Measurements from ENCODE around the gene NTM. TPM values are rescaled to one million over a fixed set of nuclear protein-coding genes. Genes with fewer than 3 reads are reported as not detected.

NTM gene
- total RNA-seq, 1 experiment from 2014 or later, result 9.9 TPM

DNA sequence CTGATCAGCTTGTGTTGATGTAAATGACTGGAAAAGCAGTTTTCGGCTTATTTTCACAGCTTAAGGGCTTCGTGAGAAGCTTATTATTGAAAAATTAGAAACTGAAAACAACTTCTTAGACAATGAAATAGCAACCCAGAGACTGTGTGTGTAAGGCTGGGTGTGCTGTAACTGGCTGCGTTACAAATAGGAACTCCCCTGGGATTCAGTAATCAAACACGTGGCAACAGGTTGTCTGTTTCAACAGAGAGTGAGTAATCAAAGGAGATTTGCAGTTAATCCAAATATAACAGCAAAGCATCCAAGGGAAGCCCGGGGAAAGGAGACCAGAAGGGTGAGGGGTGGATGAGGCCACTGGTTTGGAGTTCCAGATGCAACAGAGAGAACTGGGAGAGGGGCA is 19.2 kb downstream of the NTM start:
- no peaks in the 10 kb centered on the region; a peak in 2 of 5 replicates for H3K9me3 Mint-ChIP-seq
- Histone ChIP-seq H4K91ac (ENCODE audit: insufficient read length, low read depth, low read length) (no peak overlapping the region), H3K9me3 (ENCODE audit: control insufficient read depth, low read depth, low read length) (no peaks in the 10 kb centered on the region), H3K27ac (ENCODE audit: insufficient read length, low read depth, low read length) (no peak overlapping the region), H4K20me1 (ENCODE audit: control insufficient read depth, insufficient read depth, insufficient read length) (no peaks in the 10 kb centered on the region), H3K79me1 (ENCODE audit: insufficient read depth, low read depth, low read length, poor library complexity, severe bottlenecking) (no peaks in the 10 kb centered on the region), H4K5ac (ENCODE audit: insufficient read length, low read depth, low read length) (no peak overlapping the region), H3K4me1 (ENCODE audit: insufficient read depth, low read length) (peaks cover 4% of the 10 kb centered on the region; the same call in 1 of the 2 replicates), H2BK120ac (ENCODE audit: low read depth, low read length, poor library complexity, severe bottlenecking) (no peak overlapping the region), H3K23ac (ENCODE audit: insufficient read length, low read depth, low read length) (no peak overlapping the region), H2AK5ac (ENCODE audit: insufficient read length, low read length) (no peak overlapping the region), H3K14ac (ENCODE audit: insufficient read depth, low read length) (no peak overlapping the region), H3T11ph (ENCODE audit: low read length) (no peak overlapping the region), H2BK5ac (ENCODE audit: insufficient read length, low read length) (no peak overlapping the region), H3K18ac (ENCODE audit: insufficient read length, low read depth, low read length) (no peak overlapping the region), H3K27me3 (ENCODE audit: insufficient read depth, low read length) (no peaks in the 10 kb centered on the region), H3K4me2 (ENCODE audit: insufficient read depth, insufficient read length, low read length) (no peak overlapping the region), H2AFZ (ENCODE audit: low read length) (no peak overlapping the region), H4K8ac (replicated peaks; ENCODE audit: insufficient read length, low read depth, low read length) (no peak overlapping the region), H2BK20ac (ENCODE audit: low read depth, low read length, poor library complexity, severe bottlenecking) (no peak overlapping the region), H3K79me2 (ENCODE audit: insufficient read depth, low read length) (no peaks in the 10 kb centered on the region), H3K56ac (ENCODE audit: insufficient read length, low read depth, low read length) (no peak overlapping the region), H2BK15ac (ENCODE audit: low read depth, low read length) (no peak overlapping the region), H3K4ac (ENCODE audit: low read depth, low read length) (no peak overlapping the region), H2BK12ac (ENCODE audit: insufficient read length, low read depth, low read length) (no peak overlapping the region), H3K23me2 (ENCODE audit: insufficient read length, low read depth, low read length, poor library complexity, severe bottlenecking) (no peaks in the 10 kb centered on the region), H3K9ac (ENCODE audit: extremely low read depth, insufficient read length, low read length) (no peak overlapping the region)
- H3K36me3 Mint-ChIP-seq (ENCODE audit: insufficient read depth in 1 of 3, low read depth in 3 of 3), result peaks cover 0 to 11% (median 7%) of the 10 kb centered on the region in 3 experiments; a peak in 5 of 7 replicates
- DNase-seq, result no peak
- no peak overlapping the region for H3K4me3 Mint-ChIP-seq
- no peak overlapping the region for H3K27ac Mint-ChIP-seq
- TF ChIP-seq, protein P1, sequence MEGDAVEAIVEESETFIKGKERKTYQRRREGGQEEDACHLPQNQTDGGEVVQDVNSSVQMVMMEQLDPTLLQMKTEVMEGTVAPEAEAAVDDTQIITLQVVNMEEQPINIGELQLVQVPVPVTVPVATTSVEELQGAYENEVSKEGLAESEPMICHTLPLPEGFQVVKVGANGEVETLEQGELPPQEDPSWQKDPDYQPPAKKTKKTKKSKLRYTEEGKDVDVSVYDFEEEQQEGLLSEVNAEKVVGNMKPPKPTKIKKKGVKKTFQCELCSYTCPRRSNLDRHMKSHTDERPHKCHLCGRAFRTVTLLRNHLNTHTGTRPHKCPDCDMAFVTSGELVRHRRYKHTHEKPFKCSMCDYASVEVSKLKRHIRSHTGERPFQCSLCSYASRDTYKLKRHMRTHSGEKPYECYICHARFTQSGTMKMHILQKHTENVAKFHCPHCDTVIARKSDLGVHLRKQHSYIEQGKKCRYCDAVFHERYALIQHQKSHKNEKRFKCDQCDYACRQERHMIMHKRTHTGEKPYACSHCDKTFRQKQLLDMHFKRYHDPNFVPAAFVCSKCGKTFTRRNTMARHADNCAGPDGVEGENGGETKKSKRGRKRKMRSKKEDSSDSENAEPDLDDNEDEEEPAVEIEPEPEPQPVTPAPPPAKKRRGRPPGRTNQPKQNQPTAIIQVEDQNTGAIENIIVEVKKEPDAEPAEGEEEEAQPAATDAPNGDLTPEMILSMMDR (conservative IDR thresholded peaks at IDR 0.05), result no peak
- peaks cover 11 to 21% of the 10 kb centered on the region in 2 experiments for H3K4me1 Mint-ChIP-seq
- H3K27me3 Mint-ChIP-seq (ENCODE audit: low read depth), result no peaks in the 10 kb centered on the region; the same call in 1 of the 2 replicates
- no CpG with 5 or more reads among the region's 5 CpGs for WGBS (ENCODE audit: extremely low coverage, insufficient read length, low lambda C conversion rate)
